ENCODE measurements around the gene GRIP2. TPM values are rescaled to one million over a fixed set of nuclear protein-coding genes. Genes with fewer than 3 reads are reported as not detected.

GRIP2 gene
- 1 to 10 TPM in 1 of 3 donors, under 1 TPM in 2; 0.14 to 3.7 (median 0.49) TPM for polyA plus RNA-seq

DNA sequence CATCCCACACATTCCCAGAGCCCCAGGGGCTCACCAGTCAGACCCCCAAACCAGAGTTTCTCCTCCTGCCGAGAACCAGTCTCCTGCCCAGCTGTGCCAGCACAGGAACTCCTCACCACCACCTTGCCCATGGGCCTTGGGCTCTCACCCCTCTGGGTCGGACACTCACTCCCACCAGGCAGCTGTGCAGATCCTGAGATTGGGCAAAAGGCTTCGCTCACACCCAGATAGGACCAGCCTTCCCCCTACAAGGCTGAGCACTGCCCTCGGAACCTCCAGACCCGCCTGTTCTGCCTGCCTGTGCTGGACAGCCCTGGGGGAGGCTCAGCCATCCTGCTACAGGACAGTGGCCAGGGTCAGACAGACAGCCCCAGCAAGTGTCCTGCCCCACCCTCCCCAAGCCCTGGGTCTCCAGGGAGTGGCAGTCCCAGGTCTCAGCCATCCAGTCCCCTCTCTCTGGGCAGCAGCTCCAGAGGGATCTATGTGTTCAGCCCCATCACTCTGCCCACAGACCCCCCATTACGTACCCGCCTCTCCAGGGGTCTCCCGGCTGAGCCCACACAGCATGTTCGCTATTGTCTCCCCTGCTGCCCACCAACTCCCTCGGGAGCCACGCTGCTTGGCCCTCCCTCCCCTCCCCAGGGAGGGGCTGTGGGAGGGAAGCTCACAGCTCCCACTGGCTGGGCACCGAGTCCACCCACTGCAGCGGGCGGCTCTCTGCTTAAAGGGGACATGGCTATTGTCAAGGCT, at the start of gene GRIP2:
Gene GRIP2 (minus strand): TSS at position 601 of the 750 bp plus-strand sequence. CDS start 34 bp downstream, at position 567.
- H3K27ac ChIP-seq (ENCODE audit: low read depth, low read length): no peak within 1 kb of the TSS
- WGBS, 3 donors: 52 to 63% (median 52%) methylated on average over 14 of the region's 14 CpGs

DNA sequence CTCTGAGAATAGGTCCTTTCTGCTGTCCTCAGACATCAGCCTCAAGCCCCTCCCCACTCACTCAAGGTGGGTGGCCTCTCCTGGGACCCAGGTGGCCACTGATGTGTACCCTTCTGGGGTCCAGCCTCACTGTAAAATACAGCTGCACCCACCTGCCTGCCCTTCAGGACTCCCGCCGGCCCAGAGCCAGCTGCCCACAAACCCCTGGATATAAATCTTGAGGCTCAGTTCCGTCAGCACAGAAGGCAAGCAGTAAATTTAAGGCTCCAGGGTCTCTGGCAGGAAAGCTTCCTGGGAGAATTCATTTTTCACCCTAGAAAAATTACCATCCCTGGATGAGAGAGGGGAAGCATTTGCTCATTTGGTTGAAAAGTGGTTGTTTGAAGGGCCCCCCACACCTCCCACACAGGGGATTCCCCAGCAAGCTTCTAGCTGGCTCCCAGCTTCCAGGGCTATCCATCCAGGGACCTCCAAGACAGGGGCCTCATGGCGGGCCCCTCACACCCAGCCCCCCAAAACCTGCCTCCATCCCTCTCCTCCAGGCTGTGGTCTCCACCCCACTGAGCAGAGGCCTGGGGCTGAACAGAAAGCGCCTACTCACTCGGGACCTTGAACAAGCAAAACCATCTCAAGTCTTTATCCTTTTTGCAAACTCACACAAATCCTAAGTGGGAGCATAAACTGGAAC, 48.4 kb upstream of the GRIP2 start:
- no peak overlapping the region for H3K27ac ChIP-seq (ENCODE audit: low read depth, low read length)
- WGBS, 3 donors: 61 to 79% (median 61%) methylated on average over 6 of the region's 6 CpGs

DNA sequence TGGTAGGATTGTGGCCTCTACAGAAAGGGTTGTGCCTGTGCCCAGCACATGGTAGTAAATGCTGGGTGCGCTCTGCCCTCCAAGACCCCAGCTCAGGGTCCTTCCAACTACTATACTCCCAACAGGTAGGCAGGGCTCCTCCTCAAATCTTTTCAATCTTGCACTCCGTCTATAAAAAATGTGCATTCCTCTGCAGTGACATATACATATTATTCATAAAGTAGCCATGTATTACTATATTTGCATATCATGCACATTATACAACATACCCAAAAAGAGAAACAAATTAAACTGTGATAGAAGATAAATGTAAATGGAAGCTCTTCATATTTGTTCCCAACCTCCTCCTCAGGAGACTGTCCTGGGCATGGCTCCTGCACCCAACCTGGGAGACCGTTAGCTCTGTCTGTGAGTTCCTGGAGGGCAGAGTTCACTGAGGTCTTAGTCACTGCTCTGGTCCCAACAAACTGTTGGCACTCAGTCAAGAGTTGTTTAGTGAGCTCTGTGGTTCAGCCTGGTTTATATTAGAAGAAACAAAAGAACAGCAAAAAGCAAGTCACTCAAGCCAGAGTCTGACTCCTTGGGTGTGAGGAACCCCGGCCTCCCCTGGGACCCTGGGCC, 47.7 kb upstream of the GRIP2 start:
- 61 to 68% (median 64%) methylated on average over 4 of the region's 4 CpGs for WGBS, 3 donors

DNA sequence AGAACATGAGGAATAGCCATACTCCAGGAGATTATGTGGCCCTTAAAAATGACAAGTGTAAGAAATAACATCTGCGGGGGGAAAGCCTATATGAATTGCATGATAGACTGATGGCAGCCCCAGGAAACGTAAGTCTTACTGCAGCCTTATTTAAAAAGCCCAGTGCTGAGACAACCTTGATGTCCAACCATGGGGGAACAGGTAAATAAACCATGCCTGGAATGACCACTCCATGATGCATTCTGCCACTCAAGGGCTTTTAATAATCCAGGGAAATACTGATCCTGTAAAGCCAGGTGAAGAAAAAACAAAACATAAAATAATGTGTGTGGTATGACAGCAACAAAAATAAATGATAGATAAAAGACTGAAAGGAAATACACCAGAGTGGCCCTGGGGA, 46.5 kb upstream of the GRIP2 start:
- H3K27ac ChIP-seq (ENCODE audit: low read depth, low read length): no peak overlapping the region
- 72 to 89% (median 85%) methylated on average over 2 of the region's 2 CpGs for WGBS, 3 donors

More for the DNA sequence above, 47.7 kb upstream of the GRIP2 start:
- H3K27ac ChIP-seq (ENCODE audit: low read depth, low read length): no peak overlapping the region

DNA sequence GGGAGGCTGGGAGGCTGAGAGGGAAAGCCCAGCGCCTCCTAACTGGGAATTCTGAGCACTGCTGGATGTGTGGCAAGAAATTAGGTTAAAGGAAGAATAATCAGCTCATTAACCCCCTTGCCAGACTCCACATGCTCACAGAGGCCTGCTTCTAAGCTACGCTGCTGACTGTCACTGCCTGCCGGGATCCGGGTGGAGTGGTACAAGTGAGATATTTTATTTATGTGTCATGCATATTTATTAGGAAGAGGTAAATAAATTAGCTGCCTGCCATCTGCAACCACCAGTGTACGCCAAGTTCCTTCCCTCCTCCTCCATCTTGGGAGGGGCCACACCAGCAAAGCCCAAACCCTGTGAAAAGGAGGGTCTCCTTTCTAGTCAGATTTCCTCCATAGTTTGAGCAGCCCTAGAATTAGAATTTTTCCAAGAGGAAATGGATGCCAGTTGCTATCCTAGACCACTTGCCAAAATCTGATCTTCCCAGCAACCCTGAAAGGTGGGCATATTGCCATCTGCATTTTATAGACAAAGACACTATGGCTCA, 43.5 kb upstream of the GRIP2 start:
- 74 to 88% (median 74%) methylated on average over 5 of the region's 5 CpGs for WGBS, 3 donors
- no peak overlapping the region for H3K27ac ChIP-seq (ENCODE audit: low read depth, low read length)

DNA sequence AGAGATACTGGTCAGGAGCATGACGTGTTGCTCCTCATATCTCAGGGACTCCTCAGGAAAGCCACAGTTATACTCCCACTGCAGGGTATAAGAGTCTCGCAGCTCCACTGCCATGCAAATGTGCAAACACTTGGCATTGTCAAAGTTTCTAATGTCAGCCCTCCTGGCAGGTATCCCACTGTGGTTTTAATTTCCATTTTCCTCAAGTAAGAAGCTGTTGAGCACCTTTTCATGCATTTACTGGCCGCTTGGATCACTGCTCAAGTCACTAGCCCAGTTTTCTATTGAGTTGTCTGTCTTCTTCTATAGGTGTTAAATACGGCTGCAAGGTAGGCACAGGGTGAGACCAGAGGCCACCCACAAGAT, 41.9 kb upstream of the GRIP2 start:
- WGBS, 3 donors: 58 to 71% (median 66%) methylated on average over 4 of the region's 4 CpGs

DNA sequence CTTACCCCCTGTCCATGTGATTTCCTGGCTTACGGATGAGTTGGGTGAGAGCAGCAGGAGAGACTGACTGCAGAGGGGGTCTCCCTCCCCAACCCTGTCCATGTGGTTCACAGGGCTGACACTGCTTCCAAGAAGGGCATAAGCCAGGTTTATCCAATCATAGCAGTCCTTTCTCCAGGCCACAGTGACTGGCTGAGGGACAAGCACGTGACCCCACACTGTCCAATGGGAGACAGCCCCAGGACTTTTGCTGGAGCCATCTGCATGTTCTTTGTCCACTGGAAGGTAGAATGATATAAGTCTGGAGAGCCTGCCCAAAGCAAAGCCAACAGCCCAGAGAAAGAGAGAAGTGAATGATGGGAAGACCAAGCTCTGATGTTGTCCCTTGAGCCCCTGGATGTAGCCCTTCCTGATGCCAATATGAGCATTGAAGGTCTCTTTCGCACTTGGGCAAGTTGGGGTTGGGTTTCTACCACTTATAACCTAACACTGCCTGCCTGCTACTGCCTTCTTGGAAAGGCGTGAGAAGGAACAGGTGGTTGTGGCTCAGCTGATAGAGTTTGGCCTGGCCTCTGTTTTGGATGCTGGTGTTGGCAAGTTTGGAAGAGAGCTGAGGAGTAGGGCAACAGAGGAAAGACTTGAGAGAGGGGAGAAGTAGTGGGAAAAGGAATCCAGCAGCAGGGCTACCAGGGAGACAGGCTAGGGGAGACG, 41.3 kb upstream of the GRIP2 start:
- no peak overlapping the region for H3K27ac ChIP-seq (ENCODE audit: low read depth, low read length)
- WGBS, 3 donors: 62 to 82% (median 80%) methylated on average over 5 of the region's 5 CpGs

More for the DNA sequence above, 41.9 kb upstream of the GRIP2 start:
- no peak overlapping the region for H3K27ac ChIP-seq (ENCODE audit: low read depth, low read length)

DNA sequence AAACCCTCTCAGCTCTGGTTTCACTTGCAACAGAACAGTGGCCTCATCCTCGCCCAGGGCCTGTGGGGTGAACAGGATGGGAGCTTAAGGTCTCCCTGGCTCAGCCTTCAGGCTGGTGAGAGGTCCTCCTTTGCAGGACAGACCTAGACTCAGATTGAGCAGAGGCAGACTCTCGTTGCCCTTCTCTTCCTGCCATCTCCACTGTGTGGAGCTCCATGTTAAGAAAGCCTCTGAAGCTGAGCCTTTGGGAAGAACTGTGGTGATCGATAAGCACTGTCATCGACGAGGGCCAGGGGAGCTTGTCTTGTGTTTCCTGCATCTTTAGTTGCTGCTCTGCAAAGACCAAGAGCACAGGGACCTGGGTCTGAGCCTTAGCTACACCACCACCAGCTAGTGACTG, 37.8 kb upstream of the GRIP2 start:
- 67 to 79% (median 74%) methylated on average over 5 of the region's 5 CpGs for WGBS, 3 donors

DNA sequence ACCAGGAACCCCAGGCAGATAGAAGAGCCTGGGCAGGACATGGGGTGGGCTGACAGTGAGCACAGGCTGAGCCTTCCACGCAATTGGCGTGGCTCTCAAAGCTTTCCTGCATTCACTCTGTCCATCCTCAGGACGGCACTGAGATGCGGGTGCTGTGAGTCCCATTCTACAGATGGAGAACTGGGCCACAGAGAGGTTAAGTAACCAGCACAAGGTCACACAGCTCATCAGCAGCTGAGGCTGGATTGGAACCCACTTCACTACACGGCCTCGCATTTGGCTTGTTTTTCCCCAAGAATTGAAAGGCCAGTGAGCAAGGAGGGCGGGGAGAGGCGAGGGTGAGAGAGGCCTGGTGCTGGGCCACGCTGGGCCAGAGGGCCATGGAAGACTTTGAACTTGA, 36.0 kb upstream of the GRIP2 start:
- no peak overlapping the region for H3K27ac ChIP-seq (ENCODE audit: low read depth, low read length)
- 91 to 93% (median 92%) methylated on average over 9 of the region's 9 CpGs for WGBS, 3 donors

More for the DNA sequence above, 37.8 kb upstream of the GRIP2 start:
- no peak overlapping the region for H3K27ac ChIP-seq (ENCODE audit: low read depth, low read length)

DNA sequence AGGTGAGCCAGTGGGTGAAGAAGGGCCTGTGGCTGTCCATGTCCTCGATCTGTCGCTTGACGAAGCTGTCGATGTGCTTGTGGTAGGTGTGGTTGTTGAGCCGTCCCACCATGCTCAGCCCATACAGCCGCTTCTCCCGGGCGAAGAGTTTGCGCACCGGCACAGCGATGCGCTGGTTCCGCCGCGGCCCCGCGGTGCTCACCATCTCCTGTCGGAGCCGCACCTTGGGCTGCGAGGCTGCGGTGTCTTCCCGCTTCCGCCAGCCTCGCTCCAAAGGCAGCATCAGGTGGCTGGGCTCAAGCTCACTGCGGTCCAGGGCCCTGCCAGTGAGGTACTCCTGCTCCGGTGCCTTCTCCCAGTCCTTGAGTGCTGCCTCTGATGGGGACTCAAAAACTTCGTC, 34.0 kb upstream of the GRIP2 start:
- 78 to 85% (median 83%) methylated on average over 27 of the region's 27 CpGs for WGBS, 3 donors
- no peak overlapping the region for H3K27ac ChIP-seq (ENCODE audit: low read depth, low read length)

DNA sequence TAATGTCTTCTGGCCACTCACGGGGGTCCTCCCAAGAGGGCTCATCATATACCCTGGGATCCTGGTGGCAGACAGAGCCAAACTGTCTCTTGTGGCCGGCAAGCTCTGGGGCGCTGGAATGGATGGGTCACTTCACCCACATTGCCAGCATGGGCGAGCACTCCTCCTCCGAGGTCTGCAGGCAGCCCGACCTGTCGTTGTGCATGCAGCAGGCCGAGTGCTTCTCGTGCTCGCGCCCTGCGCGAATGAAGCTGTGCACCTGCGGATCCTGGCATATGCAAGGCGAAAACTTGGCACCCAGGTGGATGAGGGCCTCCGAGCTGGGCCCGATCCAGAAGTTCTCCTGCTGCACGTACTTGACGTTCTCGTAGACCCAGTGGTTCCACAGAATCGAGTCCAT, 33.6 kb upstream of the GRIP2 start:
- H3K27ac ChIP-seq (ENCODE audit: low read depth, low read length): no peak overlapping the region
- 88 to 92% (median 91%) methylated on average over 21 of the region's 21 CpGs for WGBS, 3 donors

DNA sequence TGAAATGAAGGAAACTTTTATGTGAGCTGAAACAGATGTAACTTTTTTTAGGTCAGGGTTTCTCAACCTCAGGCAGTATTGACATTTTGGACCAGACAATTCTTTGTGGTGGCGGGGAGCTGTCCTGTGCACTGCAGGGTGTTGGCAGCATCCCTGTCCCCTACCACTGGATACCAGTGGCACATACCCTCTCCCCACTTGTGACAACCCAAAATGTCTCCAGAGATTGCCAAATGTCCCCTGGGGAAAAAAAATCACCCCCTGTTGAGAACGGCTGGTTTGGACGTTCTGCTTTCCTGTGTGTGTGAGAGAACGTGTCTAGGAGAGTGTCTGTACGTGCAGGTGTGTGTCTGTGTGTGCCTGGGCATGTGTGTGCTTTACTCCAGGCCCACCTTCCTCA, 30.7 kb upstream of the GRIP2 start:
- WGBS, 3 donors: 46 to 78% (median 62%) methylated on average over 5 of the region's 5 CpGs
- H3K27ac ChIP-seq (ENCODE audit: low read depth, low read length): no peak overlapping the region

DNA sequence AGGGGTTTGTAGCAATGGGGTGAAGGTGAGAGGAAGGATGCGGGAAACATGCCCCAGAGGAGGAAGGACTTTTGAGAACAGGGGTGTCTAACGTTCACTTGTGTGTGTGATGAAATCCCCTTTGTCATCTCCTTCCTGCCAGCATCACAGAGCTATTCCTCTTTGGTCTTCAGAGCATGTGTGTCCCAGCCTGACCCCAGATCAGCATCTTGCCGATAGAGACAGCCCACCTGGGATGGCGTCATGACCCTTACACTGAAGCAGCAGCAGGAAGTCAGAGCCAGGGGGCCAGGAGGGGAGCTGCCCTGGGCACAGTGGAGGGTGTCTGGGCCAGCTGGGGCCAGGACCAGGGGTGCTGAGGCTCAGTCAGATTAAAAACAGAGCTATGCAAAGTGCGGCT, 29.9 kb upstream of the GRIP2 start:
- no peak overlapping the region for H3K27ac ChIP-seq (ENCODE audit: low read depth, low read length)
- WGBS, 3 donors: 21 to 51% (median 23%) methylated on average over 5 of the region's 5 CpGs

DNA sequence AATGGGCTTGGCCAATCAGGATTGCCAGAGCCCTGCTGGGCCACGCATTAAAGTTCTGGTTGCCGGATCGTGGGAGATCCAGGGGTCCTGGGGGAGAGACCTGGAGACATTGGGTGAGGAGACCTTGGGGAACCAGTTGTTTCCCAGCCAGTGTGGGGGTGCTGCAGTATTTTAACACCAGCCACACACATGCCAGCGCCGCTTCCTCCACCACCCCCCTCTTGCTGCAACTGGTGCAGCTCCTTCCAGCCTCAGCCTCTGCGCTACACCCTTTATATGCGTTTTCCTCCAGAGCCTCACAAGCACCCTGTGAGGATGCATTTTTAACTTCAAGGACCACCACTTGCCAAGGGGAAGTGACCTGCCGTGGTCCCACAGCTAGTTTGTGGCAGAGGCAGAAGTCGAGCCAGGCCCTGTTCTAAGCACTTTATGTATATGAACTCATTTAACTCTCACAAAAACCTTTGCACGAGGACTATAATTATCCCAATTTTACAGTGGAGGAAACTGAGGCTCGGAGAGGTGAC, 29.4 kb upstream of the GRIP2 start:
- no peak overlapping the region for H3K27ac ChIP-seq (ENCODE audit: low read depth, low read length)
- 67 to 74% (median 71%) methylated on average over 11 of the region's 11 CpGs for WGBS, 3 donors

DNA sequence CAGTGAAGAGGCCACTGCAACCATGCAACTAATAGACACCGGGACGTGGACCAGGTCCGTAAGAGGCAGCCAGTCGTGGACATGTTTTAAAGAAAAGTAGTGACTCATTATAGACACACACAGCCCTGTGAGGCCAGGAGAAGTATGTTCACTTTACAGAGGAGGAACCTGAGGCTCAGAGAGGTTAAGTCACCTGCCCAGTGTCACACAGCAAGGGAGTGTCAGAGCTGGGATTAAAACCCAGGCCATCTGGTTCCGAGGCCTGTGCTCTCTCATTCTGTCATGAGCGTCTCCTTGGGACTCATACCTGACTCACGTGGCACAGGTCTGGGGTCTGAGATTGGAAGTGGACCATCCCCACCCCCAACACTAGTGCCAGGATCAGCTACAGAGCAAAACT, 28.1 kb upstream of the GRIP2 start:
- no peak overlapping the region for H3K27ac ChIP-seq (ENCODE audit: low read depth, low read length)
- WGBS, 3 donors: 90 to 95% (median 92%) methylated on average over 7 of the region's 7 CpGs

DNA sequence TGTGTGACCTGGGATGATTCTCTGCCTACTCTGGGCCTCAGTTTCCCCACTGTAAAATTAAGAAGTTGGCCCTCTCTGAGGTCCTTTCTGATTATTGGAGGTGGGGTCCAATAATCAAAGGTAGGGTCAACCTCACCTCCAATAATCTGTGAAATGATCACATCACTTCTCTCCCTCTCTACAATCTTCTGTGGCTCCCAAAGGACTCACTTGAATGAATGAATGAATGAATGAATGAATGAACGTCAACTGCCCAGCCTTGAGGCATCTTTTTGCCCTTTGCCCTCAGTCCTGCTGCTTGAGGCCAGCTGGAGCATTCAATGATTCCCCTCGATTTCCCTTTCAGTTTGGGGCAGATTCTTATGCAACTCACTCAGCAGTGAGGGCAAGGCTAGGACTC, 26.7 kb upstream of the GRIP2 start:
- no peak overlapping the region for H3K27ac ChIP-seq (ENCODE audit: low read depth, low read length)
- 52 to 66% (median 59%) methylated on average over 2 of the region's 2 CpGs for WGBS, 3 donors

DNA sequence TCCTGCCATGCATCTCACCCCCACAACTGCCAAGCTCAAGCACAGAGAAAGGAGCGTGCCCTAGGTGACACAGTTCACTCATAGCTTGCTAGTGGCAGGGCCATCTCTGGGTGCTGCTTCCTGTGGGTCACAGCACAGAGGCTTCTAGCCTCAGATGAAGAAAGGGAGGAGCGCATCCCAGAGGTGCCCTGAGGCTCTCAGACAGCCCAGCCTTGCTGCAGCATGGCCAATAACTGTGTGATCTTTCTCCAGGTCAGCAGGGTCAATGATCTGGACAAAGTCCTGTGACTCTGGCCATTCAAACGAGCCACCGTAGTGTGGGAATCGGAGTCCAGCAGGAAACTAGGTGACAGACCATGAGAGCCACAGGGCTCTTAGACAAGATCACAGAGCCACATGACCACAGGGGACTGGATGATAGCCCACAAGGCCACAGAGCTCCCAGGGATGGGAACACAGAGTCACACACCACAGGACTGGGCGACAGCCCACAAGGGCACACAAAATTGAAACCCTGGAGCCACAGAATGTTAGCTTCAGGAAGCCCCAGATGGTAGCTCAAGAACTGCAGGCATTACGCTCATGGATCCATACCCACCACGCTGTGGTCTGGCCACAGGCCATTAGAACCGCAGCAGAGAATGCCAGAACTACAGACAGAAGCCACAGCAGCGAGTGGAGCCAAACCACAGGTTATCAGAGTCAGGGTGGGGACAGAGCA, 25.9 kb upstream of the GRIP2 start:
- H3K27ac ChIP-seq (ENCODE audit: low read depth, low read length): no peak overlapping the region
- 51 to 79% (median 55%) methylated on average over 10 of the region's 10 CpGs for WGBS, 3 donors

DNA sequence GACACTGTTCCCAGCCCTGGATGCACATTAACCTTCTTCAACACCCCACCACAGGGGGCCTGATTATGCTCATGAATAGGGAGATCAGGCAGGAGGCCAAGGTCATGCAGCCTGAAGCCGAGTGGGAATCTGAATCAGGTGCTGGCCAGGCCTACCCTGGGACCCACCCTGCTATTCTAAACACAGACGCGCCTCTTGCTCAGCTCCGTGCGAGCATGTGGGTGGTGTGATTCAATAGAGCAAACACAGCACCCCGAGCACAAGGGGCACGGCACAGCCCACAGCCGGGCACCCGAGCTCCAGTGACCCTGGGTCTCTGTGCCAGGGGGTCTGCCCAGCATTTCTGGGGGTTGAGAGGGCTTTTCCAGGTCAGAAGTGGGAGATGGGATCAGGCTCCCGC, 24.6 kb upstream of the GRIP2 start:
- WGBS, 3 donors: 77 to 86% (median 83%) methylated on average over 10 of the region's 10 CpGs
- no peak overlapping the region for H3K27ac ChIP-seq (ENCODE audit: low read depth, low read length)
